Ovary (tissue), 9 donors: ENCODE results near the gene PPIF. TPM values are rescaled to one million over a fixed set of nuclear protein-coding genes. Genes with fewer than 3 reads are reported as not detected.

Experiments used
- DNase-seq, 5 donors: peaks; one replicate each; pipeline ENCODE4 v3.0.0-alpha.2; 2019 to 2020
- H3K27ac ChIP-seq, 2 donors: fragments of 200-600 bp; one replicate each; pipeline versions ENCODE4 v1.5.1 to v1.8.0; 2019 to 2022
- H3K27me3 ChIP-seq: fragments of 200-600 bp; one replicate; pipeline ENCODE4 v1.8.0; 2022
- H3K36me3 ChIP-seq: fragments of 200-600 bp; sonication (generic); one replicate; pipeline ENCODE4 v1.5.1; 2019
- H3K4me1 ChIP-seq: one replicate; pipeline ENCODE4 v1.8.1; 2013; ENCODE audit warnings: mild to moderate bottlenecking, moderate library complexity; ENCODE audit not compliant: insufficient read depth
- H3K4me3 ChIP-seq: fragments of 200-600 bp; sonication (generic); one replicate; pipeline ENCODE4 v1.5.1; 2017
- H3K9me3 ChIP-seq, 2 donors: fragments of 200-600 bp in 1 of 2; sonication (generic) in 1 of 2; one replicate each; pipeline versions ENCODE4 v1.5.1 to v1.8.1; 2013 to 2019; ENCODE audit warnings: mild to moderate bottlenecking in 1 of 2, moderate library complexity in 1 of 2
- CTCF ChIP-seq, 3 donors: fragments of 450-650 bp in 2 of 3; fragments of 200-600 bp in 1 of 3; IDR thresholded peaks; one replicate each; pipeline versions ENCODE4 v1.5.1 to v1.8.0; 2016 to 2022; ENCODE audit warnings: antibody characterized with exemption in 3 of 3, mild to moderate bottlenecking in 1 of 3
- EP300 ChIP-seq: sonication (generic); formaldehyde crosslinking; IDR thresholded peaks from one replicate; pipeline ENCODE4 v1.6.1; 2017; ENCODE audit warnings: antibody characterized with exemption
- POLR2A ChIP-seq: fragments of 450-650 bp; IDR thresholded peaks from one replicate; pipeline ENCODE4 v1.6.1; 2017; ENCODE audit warnings: antibody characterized with exemption, mild to moderate bottlenecking, moderate library complexity
- WGBS, 3 donors: extraction: QIAGEN DNeasy Blood & Tissue Kit in 1 of 3; methylation state at CpG; one replicate each; pipeline versions ENCODE4 v1.1.5 to v1.1.7; 2013 to 2017; 5-methylcytosine and 5-hydroxymethylcytosine counted together
- intact Hi-C, 4 donors: fragments of 100-400 bp; cut with DNase I; formaldehyde crosslinking; loops; one replicate each; pipeline versions ENCODE4 v1.11.0 to v1.15.1; 2022 to 2023
- polyA plus RNA-seq, 2 donors: library from polyadenylated mRNA; stranded (reverse); fragments of 200-250 nt in 1 of 2; fragments of 350-450 nt in 1 of 2; fragmentation: Illumina TruSeq in 1 of 2; extraction: RNeasy Lipid Tissue Mini Kit (QIAGEN cat#74804) in 1 of 2; gene quantifications; one replicate each; pipeline ENCODE4 v1.2.3, GENCODE V29; 2013 to 2014
- total RNA-seq, 7 donors: library from RNA; depleted of rRNA in 2 of 7; stranded (reverse); fragments of >200 nt in 2 of 7; fragmentation: NEBNext Ultra II Directional in 3 of 7; extraction: Animal tissue kit (Norgen Biotek cat#: 25700) in 3 of 7; gene quantifications; one replicate each; pipeline versions ENCODE4 v1.1.0 to v1.2.4, GENCODE V29; 2016 to 2023
- donor health status: DM: no; HTN: no; CAD: no; lungs with moderate emphysema.
- donor health status: DM: no; HTN: no; CAD: no.
- donor health status: Bipolar disorder and iron deficiency.
- donor health status: DM: yes; HTN: yes; CAD: no.
- donor health status: DM: no; HTN: no; CAD: no.
- donor health status: DM: yes; HTN: yes; CAD: no.

The PPIF gene
- total and polyA plus RNA-seq, 9 donors = 15.5 to 64.3 (median 32.3) TPM

DNA sequence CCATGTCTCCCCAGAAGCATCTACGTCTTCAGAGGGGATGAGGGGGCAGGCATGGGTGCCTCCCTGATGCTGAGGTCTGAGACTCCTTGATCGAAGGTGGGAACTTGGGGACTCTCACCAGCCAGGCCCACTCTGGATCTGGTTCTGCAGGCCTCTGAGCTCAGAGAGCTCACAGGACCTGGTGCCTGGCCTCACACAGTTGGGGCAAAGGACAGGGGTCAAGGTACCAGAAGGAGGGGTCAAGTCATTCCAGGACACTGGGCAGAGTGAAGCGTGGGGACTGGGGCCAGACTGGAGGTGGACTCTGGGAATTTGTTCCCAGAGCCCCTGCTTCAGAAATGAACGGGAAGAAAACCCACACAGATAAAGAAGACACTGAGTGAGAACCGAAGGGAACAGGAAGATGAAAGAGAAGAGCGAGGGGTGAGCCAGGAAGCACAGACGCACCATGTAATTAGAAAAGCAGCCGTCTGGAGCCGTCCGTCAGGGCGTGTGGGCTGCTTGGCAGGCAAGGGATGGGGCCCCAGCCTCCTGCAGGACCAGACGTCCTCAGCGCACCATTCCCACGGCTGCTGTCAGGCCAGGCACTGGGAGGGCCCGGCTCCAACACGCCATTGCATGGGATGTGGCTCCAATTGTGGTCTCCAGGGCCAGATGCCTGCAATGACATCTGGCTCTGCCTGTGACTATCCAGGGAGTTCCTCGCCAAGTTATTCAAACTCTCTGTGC lies 50.5 kb downstream of the PPIF start:
- no peaks in the 10 kb centered on the region for H3K9me3 ChIP-seq
- DNase-seq = peak in 1 of 5 donors; percentile 64
- H3K27me3 ChIP-seq = no peaks in the 10 kb centered on the region
- 29 to 48% (median 43%) methylated on average over 17 of the region's 17 CpGs for WGBS, 3 donors
- intact Hi-C loops = no loop called here
- no peaks in the 10 kb centered on the region for H3K36me3 ChIP-seq
- peak overlapping the region in 1 of 2 donors; percentile 80 for H3K27ac ChIP-seq
- peaks cover 43% of the 10 kb centered on the region for H3K4me1 ChIP-seq
- no peak overlapping the region for H3K4me3 ChIP-seq
- TF ChIP-seq POLR2A (no peak), EP300 (no peak), CTCF (IDR thresholded peaks at IDR 0.05) (no peak)

GRCh38 chr10:79398642-79399041 lies 51.4 kb downstream of the PPIF start:
- Histone ChIP-seq H3K4me1 (peaks cover 52% of the 10 kb centered on the region), H3K27me3 (no peaks in the 10 kb centered on the region), H3K36me3 (no peaks in the 10 kb centered on the region), H3K9me3 (no peaks in the 10 kb centered on the region), H3K27ac (peak overlapping the region; percentile 77 to 80), H3K4me3 (no peak overlapping the region)
- intact Hi-C loops = no loop called here
- peak in 1 of 5 donors; percentile 41 for DNase-seq
- 86 to 91% (median 87%) methylated on average over 4 of the region's 4 CpGs for WGBS, 3 donors
- TF ChIP-seq EP300 = no peak
- TF ChIP-seq CTCF (IDR thresholded peaks at IDR 0.05) = no peak
- no peak for TF ChIP-seq POLR2A

DNA sequence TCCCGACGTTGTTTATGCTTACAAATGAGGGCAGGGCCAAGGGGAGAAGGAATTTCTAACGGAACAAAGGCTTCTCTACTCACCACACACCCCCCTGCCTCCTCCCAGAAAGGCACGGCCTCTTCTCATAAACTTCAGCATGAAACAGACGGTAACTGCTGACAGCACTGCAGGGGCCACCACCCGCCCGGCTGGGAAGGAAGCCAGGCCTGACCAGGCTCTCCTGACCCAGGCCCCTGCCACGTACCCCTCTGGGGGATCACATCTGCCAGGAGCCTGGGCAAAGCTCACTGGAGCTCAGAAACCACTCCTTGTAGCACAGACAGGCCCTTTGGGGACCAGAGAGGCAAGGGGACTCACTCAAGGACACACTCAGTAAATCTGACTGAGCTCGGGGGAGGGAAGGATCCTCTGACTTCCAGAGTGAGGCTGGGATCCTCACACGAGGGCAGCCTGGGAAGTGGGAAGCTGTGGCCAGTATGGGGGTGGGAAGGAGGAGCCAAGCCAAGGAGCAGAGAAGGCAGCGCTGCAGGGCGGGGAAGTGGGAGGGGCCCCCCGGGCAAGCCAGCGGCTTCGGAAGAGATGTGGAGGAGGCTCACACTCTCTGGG lies 52.1 kb downstream of the PPIF start:
- intact Hi-C loops = no loop called here
- no peaks in the 10 kb centered on the region for H3K9me3 ChIP-seq
- H3K27me3 ChIP-seq = no peaks in the 10 kb centered on the region
- TF ChIP-seq POLR2A (peak; percentile 17), EP300 (peak; percentile 70), CTCF (IDR thresholded peaks at IDR 0.05) (peak in 1 of 3 donors; percentile 26)
- H3K4me3 ChIP-seq = no peak overlapping the region
- H3K27ac ChIP-seq = peak overlapping the region; percentile 77 to 80
- 0 to 1% (median 1%) methylated on average over 15 of the region's 15 CpGs for WGBS, 3 donors
- H3K4me1 ChIP-seq = peaks cover 54% of the 10 kb centered on the region
- H3K36me3 ChIP-seq = no peaks in the 10 kb centered on the region
- DNase-seq = peak; percentile 92 to 94 (median 93)

DNA sequence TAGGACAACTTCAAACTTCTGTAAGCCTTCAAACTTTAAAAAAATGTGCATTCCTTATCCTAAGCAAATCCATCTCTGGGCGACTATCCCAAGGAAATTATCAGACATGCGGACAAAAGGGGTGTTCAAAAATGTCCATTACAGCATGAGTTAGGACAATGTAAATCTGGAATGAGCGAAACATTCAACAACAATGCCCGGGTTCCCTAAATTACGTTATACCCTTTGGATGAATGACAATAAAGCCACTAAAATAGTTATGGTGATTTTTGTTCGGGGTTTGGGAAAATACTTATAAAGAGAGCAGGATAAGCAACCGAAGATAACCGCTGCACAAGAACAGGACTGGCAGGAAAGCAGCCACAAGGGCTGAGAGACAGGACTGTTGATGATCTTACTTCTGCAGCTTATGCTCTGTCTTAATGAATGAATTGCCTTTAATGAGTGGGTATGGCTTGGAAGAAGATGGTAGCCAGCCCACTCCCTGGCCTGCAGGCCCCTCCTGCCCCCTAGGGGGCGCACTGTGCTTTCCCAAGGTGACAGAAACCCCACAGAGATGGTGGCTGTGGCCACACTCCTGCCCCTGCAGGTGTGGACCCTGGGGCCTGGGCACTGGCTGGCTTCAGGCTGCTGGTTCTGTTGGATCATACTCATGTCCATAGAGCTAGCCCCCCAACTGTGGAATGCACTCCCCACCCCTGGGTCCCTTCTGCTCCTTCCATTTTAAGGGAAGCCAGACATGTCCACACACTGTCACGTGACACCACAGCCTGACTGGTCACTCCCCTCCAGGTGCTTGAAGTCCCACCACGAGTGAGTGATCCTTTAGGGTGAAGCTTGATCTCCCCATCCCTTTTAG lies 53.1 kb downstream of the PPIF start:
- peak overlapping the region in 1 of 2 donors; percentile 80 for H3K27ac ChIP-seq
- TF ChIP-seq EP300 (no peak), POLR2A (no peak), CTCF (IDR thresholded peaks at IDR 0.05) (peak in 2 of 3 donors; percentile 29 to 39)
- no peaks in the 10 kb centered on the region for H3K9me3 ChIP-seq
- no peak overlapping the region for H3K4me3 ChIP-seq
- H3K36me3 ChIP-seq = no peaks in the 10 kb centered on the region
- peak in 4 of 5 donors; percentile 67 to 74 (median 70) for DNase-seq
- H3K27me3 ChIP-seq = no peaks in the 10 kb centered on the region
- WGBS, 3 donors = 40% methylated on average over 11 of the region's 11 CpGs
- peaks cover 64% of the 10 kb centered on the region for H3K4me1 ChIP-seq
- intact Hi-C loops = loop anchor here in 1 of 4 donors (2.0 kb wide), 1 partner anchor 44 kb away; the partner anchor contains the start of gene ZCCHC24
